GM19099 (cell line): Measurements from ENCODE around the gene PLCG1.

Experiments
- POLR2A ChIP-seq: IDR thresholded peaks from 3 replicates; pipeline ENCODE4 v1.6.1; 2011; ENCODE audit warnings: low read depth; ENCODE audit not compliant: insufficient read length; ENCODE audit errors: extremely low read depth

The PLCG1 gene

DNA sequence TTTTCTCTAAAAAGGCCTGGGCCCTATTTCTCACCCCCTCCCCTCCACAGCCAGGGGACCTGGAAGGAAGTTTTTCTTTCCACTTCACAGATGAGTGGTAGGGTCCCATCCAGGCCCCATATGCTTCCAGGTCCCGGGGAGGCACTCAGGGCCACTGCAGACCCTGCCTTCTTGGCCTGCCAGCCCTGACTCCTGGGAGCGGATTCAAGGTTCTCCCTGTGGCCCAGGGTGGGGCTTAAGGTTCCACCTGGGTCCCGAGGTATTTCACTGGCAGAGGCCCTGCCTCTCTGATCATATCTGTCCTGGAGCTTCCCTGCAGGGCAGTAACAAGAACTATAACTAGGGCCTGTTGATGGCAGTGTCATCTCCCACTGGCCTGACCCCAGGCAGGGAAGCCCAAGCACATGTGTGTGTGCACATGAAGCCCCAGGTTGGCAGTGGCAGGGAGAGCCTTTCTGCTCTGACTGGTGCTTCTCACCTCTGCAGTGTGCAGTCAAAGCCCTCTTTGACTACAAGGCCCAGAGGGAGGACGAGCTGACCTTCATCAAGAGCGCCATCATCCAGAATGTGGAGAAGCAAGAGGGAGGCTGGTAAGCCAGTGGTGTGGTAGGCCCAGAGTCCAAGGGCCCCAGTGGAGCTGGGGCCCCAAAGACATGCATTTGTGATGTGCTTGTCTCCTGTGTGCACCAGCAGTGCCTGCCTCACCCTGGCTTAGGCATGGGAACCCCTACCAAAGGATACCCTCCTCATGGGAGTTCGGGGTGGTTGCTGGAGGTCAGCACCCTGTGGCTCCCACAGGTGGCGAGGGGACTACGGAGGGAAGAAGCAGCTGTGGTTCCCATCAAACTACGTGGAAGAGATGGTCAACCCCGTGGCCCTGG lies 31.2 kb downstream of the PLCG1 start:
- TF ChIP-seq POLR2A = no peak

DNA sequence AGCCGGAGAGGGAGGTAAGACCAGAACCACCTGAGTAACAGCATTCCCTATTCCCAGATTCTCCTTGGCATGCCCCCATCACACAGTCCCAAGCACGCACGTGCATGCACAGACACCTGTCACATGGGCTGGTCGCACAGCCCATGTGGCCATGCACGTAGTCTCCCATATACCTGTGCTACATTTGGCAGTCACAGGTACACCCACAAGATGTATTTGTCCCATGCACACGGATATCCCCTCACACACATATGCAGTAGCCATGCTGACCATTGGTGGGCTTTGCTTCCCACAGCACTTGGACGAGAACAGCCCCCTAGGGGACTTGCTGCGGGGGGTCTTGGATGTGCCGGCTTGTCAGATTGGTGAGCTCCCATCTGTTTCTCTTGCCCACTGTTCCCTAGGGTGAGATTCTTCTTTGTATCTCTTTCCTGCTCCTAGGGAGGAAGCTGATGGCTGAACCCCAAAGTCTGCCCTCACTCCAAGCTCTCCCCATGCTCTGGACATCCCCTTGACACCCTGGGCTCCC lies 31.9 kb downstream of the PLCG1 start:
- no peak for TF ChIP-seq POLR2A

DNA sequence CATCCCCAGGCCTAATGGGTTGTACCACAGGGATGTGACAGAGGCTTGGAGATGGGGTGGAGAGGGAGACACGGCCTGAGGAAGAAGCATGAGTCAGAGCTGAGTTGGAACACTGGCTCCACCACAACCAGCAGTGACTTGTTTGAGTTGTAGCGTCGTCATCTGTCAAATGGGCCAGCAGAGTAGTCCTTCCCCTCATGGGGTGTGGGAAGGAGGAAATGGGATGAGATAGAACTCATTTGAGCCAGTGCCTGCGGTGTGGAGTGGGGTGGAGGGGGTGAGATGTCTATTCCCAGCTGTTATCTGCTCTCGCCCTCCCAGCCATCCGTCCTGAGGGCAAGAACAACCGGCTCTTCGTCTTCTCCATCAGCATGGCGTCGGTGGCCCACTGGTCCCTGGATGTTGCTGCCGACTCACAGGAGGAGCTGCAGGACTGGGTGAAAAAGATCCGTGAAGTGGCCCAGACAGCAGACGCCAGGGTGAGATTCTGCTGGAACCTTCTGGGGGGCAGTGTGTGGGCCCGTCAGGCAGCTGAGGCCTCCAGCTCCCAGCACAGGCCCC lies 32.5 kb downstream of the PLCG1 start:
- TF ChIP-seq POLR2A = no peak

DNA sequence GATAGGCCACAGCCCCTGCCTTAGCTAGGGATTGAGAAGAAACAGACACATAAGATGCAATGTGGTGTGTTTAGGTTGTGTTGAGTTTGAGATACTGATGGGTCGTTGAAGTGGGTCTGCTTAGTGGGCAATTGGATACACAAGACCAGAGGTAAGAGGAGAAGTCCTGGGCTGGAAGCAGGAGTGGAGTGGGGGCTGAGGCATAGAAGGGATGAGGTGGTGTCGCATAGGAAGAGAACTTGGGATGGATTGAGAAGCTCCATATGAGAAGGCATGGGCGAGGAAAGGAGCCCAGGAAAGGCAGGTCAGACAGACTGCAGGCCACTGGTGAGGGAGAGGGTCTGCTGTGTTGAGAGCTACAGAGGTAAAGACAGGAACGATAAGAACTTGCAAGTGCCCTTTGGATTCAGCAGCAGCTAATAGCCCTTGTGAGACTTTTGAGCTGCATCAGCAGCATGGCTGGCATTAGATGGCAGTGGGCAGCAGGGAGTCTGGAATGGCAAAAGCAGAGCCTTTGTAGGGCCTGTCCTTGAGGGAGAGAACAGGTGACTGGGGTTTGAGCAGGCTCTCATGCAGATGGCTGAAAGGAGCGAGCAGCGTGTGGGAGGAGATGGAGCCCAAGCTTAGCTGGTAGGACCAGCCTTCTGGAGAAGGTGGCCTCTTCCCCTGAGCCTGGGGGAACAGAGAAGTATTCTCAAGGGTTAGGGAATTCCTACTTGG lies 33.2 kb downstream of the PLCG1 start:
- no peak for TF ChIP-seq POLR2A

DNA sequence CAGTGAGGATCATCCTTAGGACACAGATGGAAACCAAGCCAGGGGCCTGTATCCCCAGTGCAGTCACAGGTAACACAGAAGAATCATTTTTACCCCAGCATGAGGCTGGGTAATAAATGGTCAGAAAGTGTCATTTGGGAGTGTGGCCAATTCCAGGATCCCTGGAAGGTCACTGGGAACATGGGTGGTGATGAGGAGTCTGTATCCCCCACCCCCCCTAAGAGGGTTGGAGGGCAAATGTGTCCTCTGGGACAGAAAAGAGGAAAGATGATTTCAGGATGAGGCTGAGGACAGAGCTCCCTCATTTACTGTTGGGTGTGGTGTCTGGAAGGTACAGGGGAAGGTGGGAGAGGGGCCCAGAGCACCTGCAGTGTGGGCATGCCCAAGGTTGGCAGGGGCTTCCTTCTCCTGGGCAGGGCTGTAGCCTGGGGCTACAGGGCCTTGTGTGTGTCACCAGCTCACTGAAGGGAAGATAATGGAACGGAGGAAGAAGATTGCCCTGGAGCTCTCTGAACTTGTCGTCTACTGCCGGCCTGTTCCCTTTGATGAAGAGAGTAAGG lies 34.5 kb downstream of the PLCG1 start:
- TF ChIP-seq POLR2A = no peak

DNA sequence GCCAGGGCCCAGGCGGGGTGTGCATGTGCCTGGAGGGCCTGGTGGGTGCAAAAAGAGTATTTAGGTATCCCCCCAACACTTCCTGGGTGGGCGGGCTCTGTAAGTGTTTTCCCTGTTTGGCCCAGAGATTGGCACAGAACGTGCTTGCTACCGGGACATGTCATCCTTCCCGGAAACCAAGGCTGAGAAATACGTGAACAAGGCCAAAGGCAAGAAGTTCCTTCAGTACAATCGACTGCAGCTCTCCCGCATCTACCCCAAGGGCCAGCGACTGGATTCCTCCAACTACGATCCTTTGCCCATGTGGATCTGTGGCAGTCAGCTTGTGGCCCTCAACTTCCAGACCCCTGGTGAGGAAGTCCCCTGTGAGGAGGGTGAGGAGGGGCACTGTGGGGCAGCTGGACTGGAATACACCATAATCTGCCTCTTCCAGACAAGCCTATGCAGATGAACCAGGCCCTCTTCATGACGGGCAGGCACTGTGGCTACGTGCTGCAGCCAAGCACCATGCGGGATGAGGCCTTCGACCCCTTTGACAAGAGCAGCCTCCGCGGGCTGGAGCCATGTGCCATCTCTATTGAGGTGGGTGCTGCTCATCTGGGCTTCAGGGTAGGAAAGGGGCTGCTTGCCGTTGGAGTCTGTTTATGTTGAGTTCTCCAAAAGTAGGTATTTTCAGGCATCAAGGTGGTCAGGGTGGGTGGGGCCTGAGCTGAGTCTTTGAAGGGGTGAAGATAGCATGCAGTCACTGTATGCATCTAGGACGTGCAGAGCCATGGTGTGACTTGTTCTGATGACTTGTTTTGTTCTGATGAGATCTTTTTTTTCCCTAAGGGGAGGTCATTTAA lies 35.2 kb downstream of the PLCG1 start:
- TF ChIP-seq POLR2A = no peak

DNA sequence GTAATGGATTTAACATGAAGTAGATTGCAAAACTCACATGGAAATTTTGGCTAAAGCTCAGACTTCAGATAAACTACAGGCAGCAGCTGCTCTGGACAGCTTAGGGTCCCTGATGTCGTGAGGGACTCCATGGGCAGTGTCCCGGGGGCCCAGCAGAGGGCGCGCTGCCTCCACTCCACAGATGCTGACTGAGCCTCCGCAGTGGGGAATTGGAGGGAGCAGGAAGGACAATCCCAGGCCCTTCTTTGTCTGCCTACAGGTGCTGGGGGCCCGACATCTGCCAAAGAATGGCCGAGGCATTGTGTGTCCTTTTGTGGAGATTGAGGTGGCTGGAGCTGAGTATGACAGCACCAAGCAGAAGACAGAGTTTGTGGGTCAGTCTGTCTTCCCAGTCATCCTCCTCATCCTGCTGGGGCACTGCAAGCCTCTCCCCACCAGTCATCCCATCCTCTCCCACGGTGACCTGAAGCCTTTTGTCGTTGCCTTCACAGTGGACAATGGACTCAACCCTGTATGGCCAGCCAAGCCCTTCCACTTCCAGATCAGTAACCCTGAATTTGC lies 35.9 kb downstream of the PLCG1 start:
- TF ChIP-seq POLR2A = no peak

DNA sequence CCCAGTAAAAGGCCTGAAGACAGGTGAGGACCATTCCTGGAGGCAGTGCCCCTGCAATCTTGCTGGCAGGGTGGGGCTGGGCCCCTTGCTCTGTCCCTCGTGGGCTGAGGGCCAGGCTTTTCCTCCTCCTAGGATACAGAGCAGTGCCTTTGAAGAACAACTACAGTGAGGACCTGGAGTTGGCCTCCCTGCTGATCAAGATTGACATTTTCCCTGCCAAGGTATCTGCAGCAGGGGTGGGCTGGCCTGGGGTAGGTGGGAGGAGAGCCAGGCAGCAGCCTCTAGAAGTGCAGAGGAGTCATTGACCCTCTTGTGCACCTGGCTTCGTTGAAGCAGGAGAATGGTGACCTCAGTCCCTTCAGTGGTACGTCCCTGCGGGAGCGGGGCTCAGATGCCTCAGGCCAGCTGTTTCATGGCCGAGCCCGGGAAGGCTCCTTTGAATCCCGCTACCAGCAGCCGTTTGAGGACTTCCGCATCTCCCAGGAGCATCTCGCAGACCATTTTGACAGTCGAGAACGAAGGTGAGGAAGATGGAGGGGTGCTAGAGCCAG lies 36.5 kb downstream of the PLCG1 start:
- no peak for TF ChIP-seq POLR2A

DNA sequence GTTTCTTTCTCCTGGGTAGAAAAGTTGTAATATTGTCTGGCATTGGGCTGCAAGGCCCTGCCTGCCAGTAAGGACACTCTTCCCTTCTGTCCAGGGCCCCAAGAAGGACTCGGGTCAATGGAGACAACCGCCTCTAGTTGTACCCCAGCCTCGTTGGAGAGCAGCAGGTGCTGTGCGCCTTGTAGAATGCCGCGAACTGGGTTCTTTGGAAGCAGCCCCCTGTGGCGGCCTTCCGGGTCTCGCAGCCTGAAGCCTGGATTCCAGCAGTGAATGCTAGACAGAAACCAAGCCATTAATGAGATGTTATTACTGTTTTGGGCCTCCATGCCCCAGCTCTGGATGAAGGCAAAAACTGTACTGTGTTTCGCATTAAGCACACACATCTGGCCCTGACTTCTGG lies 37.0 kb downstream of the PLCG1 start:
- TF ChIP-seq POLR2A = no peak

DNA sequence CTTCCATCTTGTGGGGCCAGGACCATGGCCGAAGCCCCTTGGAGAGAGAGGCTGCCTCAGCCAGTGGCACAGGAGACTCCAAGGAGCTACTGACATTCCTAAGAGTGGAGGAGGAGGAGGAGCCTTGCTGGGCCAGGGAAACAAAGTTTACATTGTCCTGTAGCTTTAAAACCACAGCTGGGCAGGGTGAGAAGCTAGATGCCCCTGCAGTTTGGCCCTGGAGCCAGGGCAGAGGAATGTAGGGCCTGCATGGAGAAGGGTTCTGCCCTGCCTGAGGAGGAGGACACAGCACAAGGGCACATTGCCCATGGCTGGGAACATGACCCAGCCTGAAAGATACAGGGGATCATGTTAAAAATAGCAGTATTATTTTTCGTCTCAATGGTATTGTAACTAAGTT lies 37.4 kb downstream of the PLCG1 start:
- TF ChIP-seq POLR2A = no peak

DNA sequence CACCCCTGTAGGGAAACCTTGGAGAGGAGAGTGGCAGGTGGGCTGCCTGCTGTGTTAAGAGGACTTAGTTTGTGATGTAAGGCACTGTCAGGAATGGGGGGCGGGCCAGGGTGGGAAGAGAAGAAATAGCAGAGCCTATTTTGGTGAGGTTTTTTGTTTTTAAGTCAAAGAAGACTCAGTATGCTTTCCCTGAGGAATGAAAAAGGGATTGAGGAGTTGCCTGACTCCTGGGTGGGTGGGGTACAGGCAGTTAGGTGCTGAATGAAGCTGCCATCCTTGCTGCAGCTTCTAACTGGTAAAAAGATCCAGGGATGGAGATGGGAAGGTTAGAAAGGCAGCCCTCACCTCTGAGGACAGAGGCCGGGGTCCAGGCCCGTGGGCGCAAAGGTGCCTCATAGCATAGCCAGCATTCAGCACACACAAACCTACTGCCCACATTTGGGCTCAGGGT lies 37.9 kb downstream of the PLCG1 start:
- TF ChIP-seq POLR2A = no peak

DNA sequence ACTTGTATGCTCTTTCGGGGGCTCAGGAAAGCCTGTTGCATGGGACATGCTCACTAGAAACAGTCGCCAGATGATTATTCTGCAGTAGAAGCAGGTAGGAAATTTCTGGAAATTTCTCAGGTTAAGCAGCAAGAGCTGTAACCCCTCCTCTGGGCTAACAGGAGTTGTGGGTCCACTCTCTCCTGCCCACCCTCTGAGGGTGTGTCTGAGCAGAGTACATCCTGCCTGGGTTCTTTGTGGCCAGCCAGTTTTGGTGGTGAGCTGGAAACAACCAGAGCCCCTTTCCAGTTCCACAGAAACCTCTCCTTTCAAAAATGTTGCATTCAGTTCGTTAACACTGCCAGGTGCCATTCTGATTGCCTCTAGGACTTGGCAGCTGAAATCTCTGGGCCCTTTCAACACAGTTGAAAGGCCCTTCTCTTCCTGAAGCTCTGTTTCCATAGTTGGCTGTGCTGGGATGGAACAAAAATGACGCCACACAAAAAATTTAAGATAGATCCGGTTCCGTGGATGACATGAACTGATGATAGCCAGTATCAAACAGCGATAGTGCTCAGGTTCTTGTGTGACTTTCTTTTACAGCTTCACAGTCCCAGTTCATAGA lies 38.5 kb downstream of the PLCG1 start:
- no peak for TF ChIP-seq POLR2A
